A549 (cell line): Measurements from ENCODE around the gene SPEM1.

Experiments
- CEBPB ChIP-seq, 2 experiments: fragments of >200 bp in 1 of 2; sonication (Bioruptor Twin) in 1 of 2; formaldehyde crosslinking in 1 of 2; IDR thresholded peaks; 2 replicates each; pipeline ENCODE4 v1.6.1; 2012 to 2016
- HDAC2 ChIP-seq: fragments of 200-600 bp; sonication (generic); IDR thresholded peaks from 2 replicates; pipeline ENCODE4 v1.6.1; 2016
- KDM1A ChIP-seq: fragments of 200-600 bp; sonication (generic); IDR thresholded peaks from 2 replicates; pipeline ENCODE4 v1.6.1; 2016; ENCODE audit warnings: low read depth, mild to moderate bottlenecking
- KDM5A ChIP-seq: fragments of 200-600 bp; sonication (generic); IDR thresholded peaks from 2 replicates; pipeline ENCODE4 v1.6.1; 2016; ENCODE audit warnings: antibody characterized with exemption, mild to moderate bottlenecking
- PHF8 ChIP-seq: fragments of 200-600 bp; sonication (generic); IDR thresholded peaks from 2 replicates; pipeline ENCODE4 v1.6.1; 2016; ENCODE audit warnings: low read depth, mild to moderate bottlenecking, antibody characterized with exemption, moderate library complexity, borderline replicate concordance
- POLR2A ChIP-seq: IDR thresholded peaks from 2 replicates; pipeline ENCODE4 v1.6.1; 2012; ENCODE audit warnings: mild to moderate bottlenecking, low read length
- RAD21 ChIP-seq, 2 experiments: fragments of >200 bp in 1 of 2; sonication (Bioruptor Twin) in 1 of 2; formaldehyde crosslinking in 1 of 2; IDR thresholded peaks in 1 of 2; conservative IDR thresholded peaks in 1 of 2; 2 replicates in 1 of 2; 3 replicates in 1 of 2; pipeline ENCODE4 v1.6.1; 2012 to 2018; ENCODE audit warnings: inconsistent platforms in 1 of 2
- RFX5 ChIP-seq: fragments of 450-650 bp; IDR thresholded peaks from 2 replicates; pipeline ENCODE4 v1.7.1; 2014; ENCODE audit warnings: antibody characterized with exemption, mild to moderate bottlenecking, moderate library complexity
- SMC3 ChIP-seq: fragments of >200 bp; sonication (Bioruptor Twin); formaldehyde crosslinking; IDR thresholded peaks from 3 replicates; pipeline ENCODE4 v1.6.1; 2018; ENCODE audit warnings: inconsistent platforms
- TF ChIP-seq, protein P1 (sequence below): fragments of 250-450 bp; sonication (Bioruptor Pico); IDR thresholded peaks from 2 replicates; pipeline ENCODE4 v1.5.0; 2021; ENCODE audit warnings: mild to moderate bottlenecking, moderate library complexity, borderline replicate concordance
- TF ChIP-seq, protein P2 (sequence below): fragments of >200 bp; sonication (Bioruptor Twin); formaldehyde crosslinking; IDR thresholded peaks from 3 replicates; pipeline ENCODE4 v1.5.1; 2016
- TF ChIP-seq, protein P3 (sequence below): IDR thresholded peaks from 2 replicates; pipeline ENCODE4 v1.6.1; 2012
- TF ChIP-seq, protein P4 (sequence below): fragments of 200-600 bp; sonication (generic); IDR thresholded peaks from 2 replicates; pipeline ENCODE4 v1.6.1; 2016; ENCODE audit warnings: antibody characterized with exemption, mild to moderate bottlenecking, moderate library complexity
- TF ChIP-seq, protein P5 (sequence below): fragments of >200 bp; sonication (Bioruptor Twin); formaldehyde crosslinking; IDR thresholded peaks from 3 replicates; pipeline ENCODE4 v1.6.1; 2016

DNA sequence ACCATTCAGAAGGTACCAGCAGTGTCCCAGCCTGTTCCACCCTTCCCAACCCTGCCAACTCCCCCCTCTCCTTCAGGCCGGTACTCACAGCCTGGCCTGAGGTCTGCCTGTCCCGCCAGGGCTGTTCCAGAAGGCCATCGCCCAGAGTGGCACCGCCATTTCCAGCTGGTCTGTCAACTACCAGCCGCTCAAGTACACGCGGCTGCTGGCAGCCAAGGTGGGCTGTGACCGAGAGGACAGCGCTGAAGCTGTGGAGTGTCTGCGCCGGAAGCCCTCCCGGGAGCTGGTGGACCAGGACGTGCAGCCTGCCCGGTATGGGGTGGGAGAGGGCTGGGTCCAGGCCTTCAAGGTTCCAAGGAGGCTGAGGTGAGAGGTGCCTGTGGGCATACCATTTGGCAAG, 5.3 kb upstream of the SPEM1 start:
- no peak for TF ChIP-seq POLR2A
- TF ChIP-seq SMC3 = no peak
- TF ChIP-seq, protein P1, sequence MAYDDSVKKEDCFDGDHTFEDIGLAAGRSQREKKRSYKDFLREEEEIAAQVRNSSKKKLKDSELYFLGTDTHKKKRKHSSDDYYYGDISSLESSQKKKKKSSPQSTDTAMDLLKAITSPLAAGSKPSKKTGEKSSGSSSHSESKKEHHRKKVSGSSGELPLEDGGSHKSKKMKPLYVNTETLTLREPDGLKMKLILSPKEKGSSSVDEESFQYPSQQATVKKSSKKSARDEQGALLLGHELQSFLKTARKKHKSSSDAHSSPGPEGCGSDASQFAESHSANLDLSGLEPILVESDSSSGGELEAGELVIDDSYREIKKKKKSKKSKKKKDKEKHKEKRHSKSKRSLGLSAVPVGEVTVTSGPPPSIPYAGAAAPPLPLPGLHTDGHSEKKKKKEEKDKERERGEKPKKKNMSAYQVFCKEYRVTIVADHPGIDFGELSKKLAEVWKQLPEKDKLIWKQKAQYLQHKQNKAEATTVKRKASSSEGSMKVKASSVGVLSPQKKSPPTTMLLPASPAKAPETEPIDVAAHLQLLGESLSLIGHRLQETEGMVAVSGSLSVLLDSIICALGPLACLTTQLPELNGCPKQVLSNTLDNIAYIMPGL = no peak
- TF ChIP-seq, protein P2, sequence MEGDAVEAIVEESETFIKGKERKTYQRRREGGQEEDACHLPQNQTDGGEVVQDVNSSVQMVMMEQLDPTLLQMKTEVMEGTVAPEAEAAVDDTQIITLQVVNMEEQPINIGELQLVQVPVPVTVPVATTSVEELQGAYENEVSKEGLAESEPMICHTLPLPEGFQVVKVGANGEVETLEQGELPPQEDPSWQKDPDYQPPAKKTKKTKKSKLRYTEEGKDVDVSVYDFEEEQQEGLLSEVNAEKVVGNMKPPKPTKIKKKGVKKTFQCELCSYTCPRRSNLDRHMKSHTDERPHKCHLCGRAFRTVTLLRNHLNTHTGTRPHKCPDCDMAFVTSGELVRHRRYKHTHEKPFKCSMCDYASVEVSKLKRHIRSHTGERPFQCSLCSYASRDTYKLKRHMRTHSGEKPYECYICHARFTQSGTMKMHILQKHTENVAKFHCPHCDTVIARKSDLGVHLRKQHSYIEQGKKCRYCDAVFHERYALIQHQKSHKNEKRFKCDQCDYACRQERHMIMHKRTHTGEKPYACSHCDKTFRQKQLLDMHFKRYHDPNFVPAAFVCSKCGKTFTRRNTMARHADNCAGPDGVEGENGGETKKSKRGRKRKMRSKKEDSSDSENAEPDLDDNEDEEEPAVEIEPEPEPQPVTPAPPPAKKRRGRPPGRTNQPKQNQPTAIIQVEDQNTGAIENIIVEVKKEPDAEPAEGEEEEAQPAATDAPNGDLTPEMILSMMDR = no peak
- TF ChIP-seq, protein P3, sequence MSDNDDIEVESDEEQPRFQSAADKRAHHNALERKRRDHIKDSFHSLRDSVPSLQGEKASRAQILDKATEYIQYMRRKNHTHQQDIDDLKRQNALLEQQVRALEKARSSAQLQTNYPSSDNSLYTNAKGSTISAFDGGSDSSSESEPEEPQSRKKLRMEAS = no peak
- TF ChIP-seq KDM5A = no peak
- TF ChIP-seq, protein P4, sequence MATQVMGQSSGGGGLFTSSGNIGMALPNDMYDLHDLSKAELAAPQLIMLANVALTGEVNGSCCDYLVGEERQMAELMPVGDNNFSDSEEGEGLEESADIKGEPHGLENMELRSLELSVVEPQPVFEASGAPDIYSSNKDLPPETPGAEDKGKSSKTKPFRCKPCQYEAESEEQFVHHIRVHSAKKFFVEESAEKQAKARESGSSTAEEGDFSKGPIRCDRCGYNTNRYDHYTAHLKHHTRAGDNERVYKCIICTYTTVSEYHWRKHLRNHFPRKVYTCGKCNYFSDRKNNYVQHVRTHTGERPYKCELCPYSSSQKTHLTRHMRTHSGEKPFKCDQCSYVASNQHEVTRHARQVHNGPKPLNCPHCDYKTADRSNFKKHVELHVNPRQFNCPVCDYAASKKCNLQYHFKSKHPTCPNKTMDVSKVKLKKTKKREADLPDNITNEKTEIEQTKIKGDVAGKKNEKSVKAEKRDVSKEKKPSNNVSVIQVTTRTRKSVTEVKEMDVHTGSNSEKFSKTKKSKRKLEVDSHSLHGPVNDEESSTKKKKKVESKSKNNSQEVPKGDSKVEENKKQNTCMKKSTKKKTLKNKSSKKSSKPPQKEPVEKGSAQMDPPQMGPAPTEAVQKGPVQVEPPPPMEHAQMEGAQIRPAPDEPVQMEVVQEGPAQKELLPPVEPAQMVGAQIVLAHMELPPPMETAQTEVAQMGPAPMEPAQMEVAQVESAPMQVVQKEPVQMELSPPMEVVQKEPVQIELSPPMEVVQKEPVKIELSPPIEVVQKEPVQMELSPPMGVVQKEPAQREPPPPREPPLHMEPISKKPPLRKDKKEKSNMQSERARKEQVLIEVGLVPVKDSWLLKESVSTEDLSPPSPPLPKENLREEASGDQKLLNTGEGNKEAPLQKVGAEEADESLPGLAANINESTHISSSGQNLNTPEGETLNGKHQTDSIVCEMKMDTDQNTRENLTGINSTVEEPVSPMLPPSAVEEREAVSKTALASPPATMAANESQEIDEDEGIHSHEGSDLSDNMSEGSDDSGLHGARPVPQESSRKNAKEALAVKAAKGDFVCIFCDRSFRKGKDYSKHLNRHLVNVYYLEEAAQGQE = no peak
- no peak for TF ChIP-seq RFX5
- no peak for TF ChIP-seq KDM1A
- no peak for TF ChIP-seq CEBPB (IDR thresholded peaks at IDR 0.05)
- TF ChIP-seq HDAC2 = no peak
- TF ChIP-seq RAD21 (conservative IDR thresholded peaks at IDR 0.05 in 1 of 2, IDR thresholded peaks at IDR 0.05 in 1 of 2) = no peak
- TF ChIP-seq, protein P5, sequence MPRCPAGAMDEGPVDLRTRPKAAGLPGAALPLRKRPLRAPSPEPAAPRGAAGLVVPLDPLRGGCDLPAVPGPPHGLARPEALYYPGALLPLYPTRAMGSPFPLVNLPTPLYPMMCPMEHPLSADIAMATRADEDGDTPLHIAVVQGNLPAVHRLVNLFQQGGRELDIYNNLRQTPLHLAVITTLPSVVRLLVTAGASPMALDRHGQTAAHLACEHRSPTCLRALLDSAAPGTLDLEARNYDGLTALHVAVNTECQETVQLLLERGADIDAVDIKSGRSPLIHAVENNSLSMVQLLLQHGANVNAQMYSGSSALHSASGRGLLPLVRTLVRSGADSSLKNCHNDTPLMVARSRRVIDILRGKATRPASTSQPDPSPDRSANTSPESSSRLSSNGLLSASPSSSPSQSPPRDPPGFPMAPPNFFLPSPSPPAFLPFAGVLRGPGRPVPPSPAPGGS = no peak
- no peak for TF ChIP-seq PHF8
